ENCODE results near the gene KIF24.

The KIF24 gene, protein sequence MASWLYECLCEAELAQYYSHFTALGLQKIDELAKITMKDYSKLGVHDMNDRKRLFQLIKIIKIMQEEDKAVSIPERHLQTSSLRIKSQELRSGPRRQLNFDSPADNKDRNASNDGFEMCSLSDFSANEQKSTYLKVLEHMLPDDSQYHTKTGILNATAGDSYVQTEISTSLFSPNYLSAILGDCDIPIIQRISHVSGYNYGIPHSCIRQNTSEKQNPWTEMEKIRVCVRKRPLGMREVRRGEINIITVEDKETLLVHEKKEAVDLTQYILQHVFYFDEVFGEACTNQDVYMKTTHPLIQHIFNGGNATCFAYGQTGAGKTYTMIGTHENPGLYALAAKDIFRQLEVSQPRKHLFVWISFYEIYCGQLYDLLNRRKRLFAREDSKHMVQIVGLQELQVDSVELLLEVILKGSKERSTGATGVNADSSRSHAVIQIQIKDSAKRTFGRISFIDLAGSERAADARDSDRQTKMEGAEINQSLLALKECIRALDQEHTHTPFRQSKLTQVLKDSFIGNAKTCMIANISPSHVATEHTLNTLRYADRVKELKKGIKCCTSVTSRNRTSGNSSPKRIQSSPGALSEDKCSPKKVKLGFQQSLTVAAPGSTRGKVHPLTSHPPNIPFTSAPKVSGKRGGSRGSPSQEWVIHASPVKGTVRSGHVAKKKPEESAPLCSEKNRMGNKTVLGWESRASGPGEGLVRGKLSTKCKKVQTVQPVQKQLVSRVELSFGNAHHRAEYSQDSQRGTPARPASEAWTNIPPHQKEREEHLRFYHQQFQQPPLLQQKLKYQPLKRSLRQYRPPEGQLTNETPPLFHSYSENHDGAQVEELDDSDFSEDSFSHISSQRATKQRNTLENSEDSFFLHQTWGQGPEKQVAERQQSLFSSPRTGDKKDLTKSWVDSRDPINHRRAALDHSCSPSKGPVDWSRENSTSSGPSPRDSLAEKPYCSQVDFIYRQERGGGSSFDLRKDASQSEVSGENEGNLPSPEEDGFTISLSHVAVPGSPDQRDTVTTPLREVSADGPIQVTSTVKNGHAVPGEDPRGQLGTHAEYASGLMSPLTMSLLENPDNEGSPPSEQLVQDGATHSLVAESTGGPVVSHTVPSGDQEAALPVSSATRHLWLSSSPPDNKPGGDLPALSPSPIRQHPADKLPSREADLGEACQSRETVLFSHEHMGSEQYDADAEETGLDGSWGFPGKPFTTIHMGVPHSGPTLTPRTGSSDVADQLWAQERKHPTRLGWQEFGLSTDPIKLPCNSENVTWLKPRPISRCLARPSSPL (N-terminal part only)

DNA sequence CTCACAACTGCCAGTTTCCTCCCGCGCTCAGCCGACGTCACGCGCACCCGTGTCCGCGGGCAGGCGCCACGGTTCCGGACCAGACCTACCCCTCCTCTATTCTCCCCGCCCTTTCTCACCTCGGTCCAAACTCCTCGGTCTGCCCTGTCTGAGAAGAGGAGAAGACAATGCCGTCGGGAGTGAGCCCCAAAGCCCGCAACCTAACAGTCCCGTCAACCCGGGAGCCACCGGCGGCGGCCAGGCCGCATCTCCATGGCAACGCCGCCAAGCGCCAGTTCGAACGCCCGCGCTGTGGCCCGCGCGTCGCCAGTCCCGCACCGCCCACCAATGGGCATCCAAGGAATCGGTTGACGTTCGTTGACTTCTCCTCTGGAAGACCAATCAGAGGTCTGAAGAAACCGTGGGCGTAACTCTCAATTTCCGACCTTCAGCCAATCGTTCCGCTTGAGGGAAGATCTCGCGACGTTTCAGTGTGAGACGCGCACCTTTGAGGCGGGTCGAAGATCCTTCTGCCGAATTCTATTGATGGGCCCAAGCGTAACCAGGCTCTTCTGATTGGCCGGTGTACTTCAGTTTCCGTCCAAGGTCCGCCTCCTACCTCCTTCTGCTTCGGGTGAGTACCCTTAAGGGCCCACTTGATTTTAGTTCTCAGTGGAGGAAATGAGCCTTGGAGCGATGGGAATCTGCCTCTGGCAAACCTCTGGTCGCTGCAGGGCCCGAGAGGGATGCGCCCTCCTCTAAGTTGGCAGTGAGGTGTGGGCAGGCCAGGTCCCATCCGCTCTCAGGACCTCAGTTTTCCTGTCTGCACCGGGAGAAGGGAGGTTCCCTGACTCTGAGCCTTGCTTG is at the start of gene KIF24, which contains the start of gene NUDT2:
Gene KIF24 (minus strand): TSS at position 282 of the 846 bp plus-strand sequence. CDS start 17,922 bp downstream, outside the sequence.
Gene NUDT2 (plus strand): TSS at position 583 of the 846 bp plus-strand sequence. CDS start 9,471 bp downstream, outside the sequence.
- H3K27ac Mint-ChIP-seq: peak within 1 kb of the TSS; percentile 99
- no peaks in the 10 kb centered on the region for H3K27me3 Mint-ChIP-seq
- H3K36me3 Mint-ChIP-seq (ENCODE audit: low read depth): peaks cover 20% of the 10 kb centered on the region
- peaks cover 42% of the 10 kb centered on the region for H3K4me1 Mint-ChIP-seq (ENCODE audit: low read depth)
- DNase-seq: peak; percentile 92
- peak within 1 kb of the TSS; percentile 95 for H3K4me3 Mint-ChIP-seq
- no peaks in the 10 kb centered on the region for H3K9me3 Mint-ChIP-seq

DNA sequence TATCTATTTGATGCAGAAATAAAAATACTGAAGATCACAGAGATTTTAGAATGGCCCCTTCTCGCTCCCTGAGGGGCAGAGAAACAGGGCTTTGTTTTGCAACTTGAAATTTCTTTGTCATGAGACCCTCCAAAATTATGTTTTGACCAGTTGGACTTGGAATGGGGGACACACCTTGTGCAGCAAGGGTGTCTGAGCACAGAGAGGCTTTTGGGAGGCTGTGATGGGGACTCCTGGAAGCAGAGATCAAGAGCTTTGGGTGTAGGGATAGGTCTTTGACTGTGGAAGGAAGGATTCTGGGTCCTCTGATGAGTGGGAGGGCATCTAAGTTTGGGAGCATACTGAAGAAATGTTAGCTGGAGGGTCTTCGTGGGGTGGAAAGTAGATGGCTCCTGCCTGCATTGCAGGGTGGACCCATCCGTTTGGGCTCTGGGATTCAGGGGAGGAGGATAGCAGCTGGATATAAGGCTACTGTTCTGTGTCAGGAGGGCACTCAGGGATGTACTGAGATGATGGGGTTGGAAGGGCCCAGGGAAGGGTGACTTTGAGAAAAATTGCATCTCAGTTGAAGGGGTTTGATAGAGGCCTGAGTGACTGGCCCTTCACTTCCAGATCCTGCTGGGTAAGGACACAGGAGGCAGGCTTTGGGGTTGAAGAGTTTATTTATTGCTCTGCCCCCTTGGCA is 49.5 kb upstream of the KIF24 start:
- H3K4me3 Mint-ChIP-seq: no peak overlapping the region
- H3K4me1 Mint-ChIP-seq (ENCODE audit: low read depth): peaks cover 42% of the 10 kb centered on the region
- no peak for DNase-seq
- H3K36me3 Mint-ChIP-seq (ENCODE audit: low read depth): no peaks in the 10 kb centered on the region
- no peaks in the 10 kb centered on the region for H3K9me3 Mint-ChIP-seq
- H3K27me3 Mint-ChIP-seq: peaks cover 3% of the 10 kb centered on the region
- H3K27ac Mint-ChIP-seq: no peak overlapping the region

DNA sequence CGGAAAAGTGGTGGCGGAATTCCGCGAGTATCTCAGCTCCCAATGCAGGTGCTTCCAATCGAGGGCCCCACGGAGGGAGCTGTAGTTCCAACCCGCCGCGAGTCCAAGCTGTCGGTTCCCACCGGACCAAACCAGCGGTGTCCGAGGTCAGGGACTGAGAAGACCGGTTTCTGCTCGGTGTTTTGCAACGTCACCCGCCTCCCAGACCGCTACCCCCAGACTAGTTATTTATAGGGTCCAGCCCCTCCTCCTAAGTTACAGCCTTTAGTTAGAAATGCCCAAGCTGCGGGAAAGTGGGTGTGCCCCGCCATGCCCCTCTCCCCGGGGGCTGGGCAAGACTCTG is 48.3 kb upstream of the KIF24 start:
- Mint-ChIP-seq H3K9me3 (no peaks in the 10 kb centered on the region), H3K27ac (no peak overlapping the region), H3K36me3 (ENCODE audit: low read depth) (peaks cover 3% of the 10 kb centered on the region), H3K27me3 (peaks cover 3% of the 10 kb centered on the region), H3K4me1 (ENCODE audit: low read depth) (peaks cover 42% of the 10 kb centered on the region), H3K4me3 (peak overlapping the region; percentile 86)
- DNase-seq: no peak

DNA sequence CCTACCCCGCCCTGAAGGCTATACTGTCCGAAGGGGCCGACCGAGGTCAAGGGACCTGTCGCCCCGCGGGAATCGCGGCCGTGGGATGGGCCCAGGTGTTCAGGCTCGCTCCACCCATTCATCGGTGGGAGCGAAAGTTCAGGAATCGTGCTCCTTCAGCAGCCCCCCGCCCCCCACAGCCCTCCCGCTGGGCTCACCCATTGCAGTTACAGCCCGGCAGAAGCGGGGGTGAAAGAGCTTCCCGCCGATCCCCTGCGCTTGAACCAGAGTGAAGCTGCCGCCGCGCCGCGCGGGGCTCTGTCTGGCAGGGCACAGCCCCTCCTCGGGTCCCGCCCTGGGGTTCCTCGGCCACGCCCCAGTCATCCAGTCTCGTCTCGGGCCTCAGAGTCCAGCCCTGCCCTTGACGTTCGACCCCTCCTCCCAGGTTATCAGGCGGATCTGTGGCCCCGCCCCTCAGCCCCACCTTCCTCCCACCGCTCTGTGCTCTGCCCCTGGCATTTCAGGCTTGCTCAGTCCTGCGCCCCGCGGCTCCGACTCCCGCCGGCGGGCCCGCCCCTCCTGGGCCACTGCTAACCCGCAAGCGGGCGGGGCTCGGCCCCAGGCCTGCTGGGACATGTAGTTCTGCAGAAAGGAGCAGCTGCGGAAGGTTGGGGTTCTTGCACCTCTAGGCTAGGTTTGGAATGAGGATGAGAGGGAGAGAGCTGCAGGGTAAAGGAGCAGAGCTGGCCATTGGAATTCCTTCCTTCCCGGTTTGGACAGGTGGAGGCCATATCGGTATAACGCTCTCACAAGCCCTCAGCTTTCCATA is 47.7 kb upstream of the KIF24 start, which contains the start of gene MYORG:
Gene MYORG (minus strand): TSS at position 303 of the 808 bp plus-strand sequence. CDS start 3,955 bp downstream, outside the sequence.
- Mint-ChIP-seq H3K27me3 (peaks cover 3% of the 10 kb centered on the region), H3K36me3 (ENCODE audit: low read depth) (peaks cover 5% of the 10 kb centered on the region), H3K27ac (peak within 1 kb of the TSS; percentile 85), H3K9me3 (no peaks in the 10 kb centered on the region), H3K4me3 (peak within 1 kb of the TSS; percentile 86), H3K4me1 (ENCODE audit: low read depth) (peaks cover 41% of the 10 kb centered on the region)
- DNase-seq: peak; percentile 98

DNA sequence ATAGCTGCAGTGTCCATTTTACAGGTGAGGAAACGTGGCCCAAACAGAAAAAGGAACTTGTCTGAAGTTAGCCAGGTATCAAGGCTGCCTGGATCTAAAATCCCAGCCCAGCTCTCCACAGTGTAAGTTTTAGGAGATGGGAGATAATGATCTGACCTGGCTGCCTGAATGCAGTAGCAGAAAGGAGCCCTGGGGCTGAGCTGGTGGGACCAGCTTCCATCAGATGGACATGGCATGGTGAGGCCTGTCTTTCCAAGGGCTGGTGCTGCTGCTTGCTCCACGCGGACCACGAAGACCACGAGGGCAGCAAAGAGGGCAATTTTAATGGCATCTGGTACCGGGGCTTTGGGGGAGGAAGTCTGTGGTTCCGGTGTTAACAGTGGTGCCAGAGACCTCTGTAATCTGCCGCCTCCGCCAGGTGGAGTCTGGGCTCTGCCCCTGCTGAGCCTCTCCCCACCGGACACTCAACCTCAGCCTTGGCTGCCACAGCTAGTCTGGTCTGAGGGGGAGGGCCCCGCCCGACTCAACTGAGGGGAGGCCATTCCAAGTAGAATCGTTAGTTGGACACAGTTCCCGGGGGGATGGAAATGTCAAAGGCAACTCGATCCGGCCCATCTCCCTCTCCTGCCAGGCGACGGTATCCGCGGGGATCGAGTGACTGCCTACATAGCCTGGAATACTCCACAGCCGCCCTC is 47.0 kb upstream of the KIF24 start:
- Mint-ChIP-seq H3K27ac (peak overlapping the region; percentile 85), H3K27me3 (no peaks in the 10 kb centered on the region), H3K9me3 (no peaks in the 10 kb centered on the region), H3K4me3 (peak overlapping the region; percentile 86), H3K36me3 (ENCODE audit: low read depth) (peaks cover 13% of the 10 kb centered on the region), H3K4me1 (ENCODE audit: low read depth) (peaks cover 35% of the 10 kb centered on the region)
- peak; percentile 65 for DNase-seq

DNA sequence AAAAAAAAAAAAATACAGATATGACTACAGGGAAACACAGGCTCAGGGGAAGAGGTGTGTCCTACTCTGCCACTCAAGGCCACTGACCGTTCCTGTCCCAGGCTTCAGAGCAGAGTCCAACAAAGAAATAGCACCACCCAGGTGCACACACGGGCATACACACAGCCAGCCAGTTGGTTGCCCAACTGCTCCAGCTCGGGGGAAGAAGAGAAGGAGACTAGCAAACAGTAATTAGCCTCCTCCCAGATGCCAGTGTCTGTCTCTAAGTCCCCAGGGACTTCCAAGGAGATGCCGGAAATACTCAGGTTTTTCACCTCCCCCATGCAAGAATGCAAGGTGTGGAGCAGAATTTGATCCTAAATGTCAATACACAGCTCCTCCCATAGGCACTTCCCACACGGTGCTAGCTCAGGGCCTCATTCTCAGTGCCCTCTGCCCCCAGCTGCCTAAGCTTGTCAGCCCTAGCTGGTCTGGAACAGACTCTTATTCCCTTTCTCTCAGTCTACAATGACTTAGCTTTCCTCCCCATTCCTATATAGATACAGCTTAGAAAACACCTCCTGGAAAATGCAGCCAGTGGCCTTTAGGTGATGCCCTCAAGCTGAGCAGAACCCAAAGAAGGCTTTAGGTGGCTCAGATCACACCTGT is 46.0 kb upstream of the KIF24 start:
- no peak for DNase-seq
- Mint-ChIP-seq H3K4me3 (peak overlapping the region; percentile 86), H3K27ac (no peak overlapping the region), H3K9me3 (no peaks in the 10 kb centered on the region), H3K27me3 (no peaks in the 10 kb centered on the region), H3K36me3 (ENCODE audit: low read depth) (peaks cover 19% of the 10 kb centered on the region), H3K4me1 (ENCODE audit: low read depth) (peaks cover 28% of the 10 kb centered on the region)

DNA sequence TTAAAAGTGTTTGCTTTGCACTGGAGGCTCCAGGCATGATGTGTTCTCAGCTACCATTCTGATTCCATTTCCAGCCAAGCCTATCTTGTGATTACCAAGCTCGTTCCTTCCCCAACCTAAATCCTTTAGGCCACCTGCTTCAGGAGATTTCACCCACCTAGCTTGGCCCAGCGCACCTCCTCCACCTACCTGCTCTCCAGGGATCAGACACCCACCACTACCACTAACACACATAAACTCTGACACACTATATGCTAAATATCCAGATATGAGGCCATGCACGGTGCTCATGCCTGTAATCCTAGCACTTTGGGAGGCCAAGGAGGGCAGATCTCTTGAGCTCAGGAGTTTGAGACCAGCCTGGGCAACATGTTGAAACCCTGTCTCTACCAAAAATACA is 45.3 kb upstream of the KIF24 start:
- Mint-ChIP-seq H3K4me3 (no peak overlapping the region), H3K4me1 (ENCODE audit: low read depth) (peaks cover 21% of the 10 kb centered on the region), H3K9me3 (no peaks in the 10 kb centered on the region), H3K27me3 (no peaks in the 10 kb centered on the region), H3K36me3 (ENCODE audit: low read depth) (peaks cover 19% of the 10 kb centered on the region), H3K27ac (no peak overlapping the region)
- no peak for DNase-seq

DNA sequence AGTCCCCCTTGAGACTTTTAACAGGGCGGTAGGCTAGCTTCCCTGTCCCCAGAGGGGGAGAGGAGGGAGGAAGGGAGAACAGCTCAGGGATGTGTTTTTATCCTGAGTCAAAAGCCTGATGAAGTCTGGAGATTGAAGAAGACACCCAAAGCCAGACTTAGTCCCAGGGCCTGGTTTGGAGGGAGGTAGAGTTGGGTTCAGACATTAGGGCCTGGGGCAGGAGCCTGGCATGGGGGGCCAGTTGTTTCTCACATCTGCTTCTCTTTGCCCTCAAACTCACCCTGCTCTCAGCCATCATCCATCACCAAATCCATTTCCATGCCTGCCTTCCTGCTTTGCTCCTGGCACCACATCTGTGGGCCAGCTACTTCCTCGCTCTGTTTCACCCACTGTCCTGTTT is 44.7 kb upstream of the KIF24 start:
- Mint-ChIP-seq H3K9me3 (no peaks in the 10 kb centered on the region), H3K27me3 (no peaks in the 10 kb centered on the region), H3K4me1 (ENCODE audit: low read depth) (peaks cover 19% of the 10 kb centered on the region), H3K4me3 (no peak overlapping the region), H3K36me3 (ENCODE audit: low read depth) (peaks cover 20% of the 10 kb centered on the region), H3K27ac (no peak overlapping the region)
- DNase-seq: no peak

DNA sequence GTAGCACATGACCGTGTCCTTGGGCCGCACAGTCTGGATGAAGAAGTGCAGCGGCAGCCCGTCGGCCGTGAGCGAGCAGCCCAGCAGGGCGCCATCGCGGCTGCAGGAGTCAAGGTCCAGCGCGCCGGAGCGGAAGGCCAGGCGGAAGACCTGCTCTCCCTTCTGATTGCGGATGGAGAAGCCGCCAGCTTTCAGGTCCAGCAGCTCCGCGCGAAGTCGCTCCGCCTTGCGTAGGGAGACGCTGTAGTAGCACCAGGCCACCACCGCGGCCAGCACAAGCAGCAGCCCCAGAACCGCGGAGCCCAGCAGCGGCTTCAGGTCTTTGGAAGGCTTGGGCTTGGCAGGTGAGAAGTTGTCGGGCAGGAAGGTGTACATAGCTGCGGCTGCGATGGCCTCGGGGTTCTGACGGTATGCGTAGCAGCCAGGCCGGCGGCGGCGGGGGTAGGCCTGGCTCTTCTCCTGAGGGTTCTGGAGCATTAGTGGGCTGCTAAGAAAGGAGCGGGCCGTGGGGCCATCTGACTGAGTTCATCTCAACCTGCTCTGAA is 43.5 kb upstream of the KIF24 start:
- H3K27ac Mint-ChIP-seq: no peak overlapping the region
- DNase-seq: no peak
- no peak overlapping the region for H3K4me3 Mint-ChIP-seq
- H3K4me1 Mint-ChIP-seq (ENCODE audit: low read depth): peaks cover 17% of the 10 kb centered on the region
- no peaks in the 10 kb centered on the region for H3K27me3 Mint-ChIP-seq
- H3K36me3 Mint-ChIP-seq (ENCODE audit: low read depth): peaks cover 24% of the 10 kb centered on the region
- H3K9me3 Mint-ChIP-seq: no peaks in the 10 kb centered on the region

DNA sequence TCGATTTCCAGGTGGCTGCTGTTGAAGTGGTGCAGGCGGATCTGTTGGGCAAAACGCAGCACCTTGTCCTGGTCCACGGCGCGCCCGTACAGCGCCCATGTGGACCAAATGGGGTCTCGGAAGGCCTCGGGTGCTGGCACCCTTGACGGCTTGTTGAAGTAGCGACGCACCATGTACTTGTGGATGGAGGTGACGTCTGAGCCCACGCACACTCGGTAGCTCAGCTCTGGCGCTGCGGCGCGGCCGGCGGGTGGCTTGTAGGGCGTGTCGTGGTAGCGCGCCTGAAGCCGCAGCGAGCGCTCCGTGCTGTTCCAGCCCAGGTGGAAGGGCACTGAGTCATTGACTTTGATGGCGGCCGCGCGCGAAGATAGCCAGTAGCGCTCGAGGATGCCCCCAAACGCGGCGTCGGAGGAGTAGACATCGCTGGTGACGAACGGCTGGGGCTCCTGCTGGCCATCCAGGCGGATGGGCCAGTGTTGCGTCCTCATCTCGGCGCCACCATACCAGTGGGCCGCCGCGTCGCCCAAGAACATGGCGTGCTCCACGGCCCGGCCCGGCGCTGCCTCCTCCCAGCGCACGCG is 42.9 kb upstream of the KIF24 start:
- no peak for DNase-seq
- Mint-ChIP-seq H3K27ac (no peak overlapping the region), H3K4me1 (ENCODE audit: low read depth) (peaks cover 14% of the 10 kb centered on the region), H3K9me3 (no peaks in the 10 kb centered on the region), H3K4me3 (no peak overlapping the region), H3K36me3 (ENCODE audit: low read depth) (peaks cover 28% of the 10 kb centered on the region), H3K27me3 (no peaks in the 10 kb centered on the region)
